H1 (cell line): ENCODE data around the gene ZNF155.

Experiments used
- CBX5 ChIP-seq: fragments of 300-800, 300-1000 bp; sonication (generic); IDR thresholded peaks from 2 replicates; pipeline ENCODE4 v1.7.1; 2016; ENCODE audit warnings: antibody characterized with exemption, low read length, low read depth
- CREB1 ChIP-seq: IDR thresholded peaks from 2 replicates; pipeline ENCODE4 v1.6.1; 2012; ENCODE audit warnings: inconsistent platforms
- CTCF ChIP-seq, 3 experiments: IDR thresholded peaks; 1 replicate in 2 of 3; 2 replicates in 1 of 3; pipeline versions ENCODE4 v1.5.1 to v1.6.1; 2011; ENCODE audit warnings: low read length in 3 of 3, mild to moderate bottlenecking in 3 of 3, inconsistent platforms in 2 of 3, low read depth in 1 of 3, moderate library complexity in 1 of 3; ENCODE audit not compliant: insufficient read depth in 1 of 3; ENCODE audit errors: control extremely low read depth in 1 of 3
- EP300 ChIP-seq, 2 experiments: IDR thresholded peaks; 1 replicate in 1 of 2; 2 replicates in 1 of 2; pipeline ENCODE4 v1.6.1; 2011 to 2012; ENCODE audit warnings: low read depth in 2 of 2, low read length in 2 of 2, mild to moderate bottlenecking in 2 of 2, borderline replicate concordance in 1 of 2, inconsistent platforms in 1 of 2, moderate library complexity in 1 of 2
- MAX ChIP-seq: IDR thresholded peaks from 2 replicates; pipeline ENCODE4 v1.6.1; 2012; ENCODE audit warnings: inconsistent platforms
- POLR2AphosphoS5 ChIP-seq: IDR thresholded peaks from 2 replicates; pipeline ENCODE4 v1.6.1; 2011; ENCODE audit warnings: low read depth, low read length
- RFX5 ChIP-seq: IDR thresholded peaks from 2 replicates; pipeline ENCODE4 v1.6.1; 2011; ENCODE audit warnings: low read depth, low read length, improper control_type of control experiment, borderline replicate concordance
- SP1 ChIP-seq: IDR thresholded peaks from 2 replicates; pipeline ENCODE4 v1.6.1; 2011; ENCODE audit warnings: low read depth, low read length

GRCh38 chr19:44026622-44027021 is 42.6 kb downstream of the ZNF155 start:
- no peak for TF ChIP-seq SP1
- TF ChIP-seq MAX, result no peak
- TF ChIP-seq CTCF (IDR thresholded peaks at IDR 0.05; ENCODE audit: control extremely low read depth in 1 of 3, insufficient read depth in 1 of 3, low read depth in 1 of 3, low read length in 3 of 3), result no peak
- no peak for TF ChIP-seq CREB1
- TF ChIP-seq CBX5, result no peak
- TF ChIP-seq POLR2AphosphoS5, result no peak
- TF ChIP-seq EP300 (IDR thresholded peaks at IDR 0.05; ENCODE audit: borderline replicate concordance in 1 of 2, low read depth in 2 of 2, low read length in 2 of 2), result no peak
- TF ChIP-seq RFX5, result no peak
